Skeletal muscle tissue (tissue), 4 donors: ENCODE data around the gene C2orf69. TPM values are rescaled to one million over a fixed set of nuclear protein-coding genes. Genes with fewer than 3 reads are reported as not detected.

Experiments
- H3K27ac ChIP-seq: one replicate; pipeline ENCODE4 v1.7.0; 2013; ENCODE audit warnings: mild to moderate bottlenecking, low read depth, low read length, inconsistent platforms
- H3K27me3 ChIP-seq, 3 donors: one replicate each; pipeline ENCODE4 v1.7.0; 2013; ENCODE audit warnings: low read length in 3 of 3; ENCODE audit not compliant: control insufficient read depth in 3 of 3, insufficient read depth in 3 of 3
- H3K36me3 ChIP-seq, 3 donors: one replicate each; pipeline ENCODE4 v1.7.0; 2013; ENCODE audit warnings: low read length in 3 of 3; ENCODE audit not compliant: control insufficient read depth in 3 of 3, insufficient read depth in 3 of 3
- H3K4me1 ChIP-seq, 3 donors: one replicate each; pipeline ENCODE4 v1.7.0; 2013; ENCODE audit warnings: low read length in 3 of 3, mild to moderate bottlenecking in 3 of 3; ENCODE audit not compliant: control insufficient read depth in 3 of 3, insufficient read depth in 3 of 3
- H3K4me3 ChIP-seq, 3 donors: one replicate each; pipeline ENCODE4 v1.7.0; 2013; ENCODE audit warnings: low read length in 3 of 3
- H3K9ac ChIP-seq, 3 donors: one replicate each; pipeline ENCODE4 v1.7.0; 2013; ENCODE audit warnings: low read length in 3 of 3, mild to moderate bottlenecking in 3 of 3, moderate library complexity in 2 of 3, low read depth in 1 of 3
- H3K9me3 ChIP-seq, 3 donors: one replicate each; pipeline ENCODE4 v1.7.0; 2013; ENCODE audit warnings: low read length in 3 of 3; ENCODE audit not compliant: control insufficient read depth in 3 of 3
- total RNA-seq: library from RNA; depleted of rRNA; stranded (reverse); fragments of >200 nt; gene quantifications from one replicate; pipeline ENCODE4 v1.2.3, GENCODE V29; 2014
- donor health status: Osteomylitis.

Gene C2orf69
- total RNA-seq, 1 donor from 2014 or later: 7.3 TPM

DNA sequence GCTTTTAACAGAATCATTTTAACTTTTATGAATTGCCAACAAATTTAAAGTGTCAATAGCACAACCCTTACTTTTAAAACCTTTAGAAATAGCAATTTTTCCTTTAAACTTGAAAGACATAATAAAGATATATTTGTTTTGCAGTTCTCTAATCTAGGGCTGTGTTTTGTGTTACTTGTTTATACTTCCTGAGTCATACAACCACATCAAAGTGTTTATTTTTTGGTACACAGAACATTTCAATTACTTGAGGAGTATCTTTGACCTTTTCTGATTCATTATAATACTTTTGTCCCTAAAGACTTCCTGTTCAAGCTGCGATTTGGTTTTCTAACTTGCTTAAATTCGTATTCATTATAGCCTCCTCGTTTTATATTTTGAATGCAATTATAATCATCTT is 22.4 kb downstream of the C2orf69 start:
- H3K27ac ChIP-seq: no peak overlapping the region
- peaks cover 0 to 3% (median 0%) of the 10 kb centered on the region in 3 donors for H3K4me1 ChIP-seq
- no peak overlapping the region for H3K4me3 ChIP-seq
- H3K36me3 ChIP-seq: peaks cover 7 to 26% (median 22%) of the 10 kb centered on the region in 3 donors
- no peak overlapping the region for H3K9ac ChIP-seq
- no peaks in the 10 kb centered on the region for H3K27me3 ChIP-seq
- H3K9me3 ChIP-seq: no peaks in the 10 kb centered on the region

DNA sequence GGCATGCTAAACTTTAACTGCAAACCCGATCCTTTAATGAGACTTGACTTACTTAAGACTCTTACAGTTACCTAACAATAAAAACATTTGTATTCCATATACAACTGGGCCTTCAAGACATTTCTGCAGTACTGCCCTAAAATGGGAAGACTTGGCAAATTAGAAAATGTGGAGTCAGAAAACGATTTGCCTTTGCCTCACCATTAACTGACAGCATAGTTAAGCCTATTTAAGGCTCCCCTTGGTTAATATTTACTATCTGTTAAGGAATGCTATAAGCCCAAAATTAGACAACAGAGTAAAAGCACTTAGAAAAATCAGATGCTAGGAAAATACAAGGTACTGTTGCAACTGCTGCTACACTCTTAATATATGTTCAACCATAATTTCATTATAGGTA is 25.5 kb downstream of the C2orf69 start:
- Histone ChIP-seq H3K27ac (no peak overlapping the region), H3K4me1 (peaks cover 0 to 3% (median 0%) of the 10 kb centered on the region in 3 donors), H3K9ac (no peak overlapping the region), H3K27me3 (no peaks in the 10 kb centered on the region), H3K36me3 (peaks cover 7 to 36% (median 25%) of the 10 kb centered on the region in 3 donors), H3K9me3 (no peaks in the 10 kb centered on the region), H3K4me3 (no peak overlapping the region)

DNA sequence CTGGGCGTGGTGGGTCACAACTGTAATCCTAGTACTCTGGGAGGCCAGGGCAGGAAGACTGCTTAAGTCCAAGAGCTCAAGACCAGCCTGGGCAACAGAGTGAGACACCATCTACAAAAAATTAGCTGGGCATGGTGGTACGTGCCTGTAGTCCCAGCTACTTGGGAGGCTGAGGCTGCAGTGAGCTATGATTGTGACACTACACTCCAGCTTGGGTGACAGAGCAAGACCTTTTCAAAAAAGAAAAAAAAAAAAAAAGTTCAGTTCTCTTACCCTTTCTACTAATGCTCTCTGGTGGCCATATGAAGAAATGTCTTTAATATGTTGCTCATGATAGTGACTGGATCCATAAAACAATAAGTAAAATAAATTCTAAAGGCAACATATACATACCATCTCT is 29.3 kb downstream of the C2orf69 start:
- peaks cover 3 to 35% (median 26%) of the 10 kb centered on the region in 3 donors for H3K36me3 ChIP-seq
- H3K27me3 ChIP-seq: no peaks in the 10 kb centered on the region
- H3K27ac ChIP-seq: no peak overlapping the region
- no peaks in the 10 kb centered on the region for H3K4me1 ChIP-seq
- no peak overlapping the region for H3K4me3 ChIP-seq
- no peaks in the 10 kb centered on the region for H3K9me3 ChIP-seq
- H3K9ac ChIP-seq: no peak overlapping the region

DNA sequence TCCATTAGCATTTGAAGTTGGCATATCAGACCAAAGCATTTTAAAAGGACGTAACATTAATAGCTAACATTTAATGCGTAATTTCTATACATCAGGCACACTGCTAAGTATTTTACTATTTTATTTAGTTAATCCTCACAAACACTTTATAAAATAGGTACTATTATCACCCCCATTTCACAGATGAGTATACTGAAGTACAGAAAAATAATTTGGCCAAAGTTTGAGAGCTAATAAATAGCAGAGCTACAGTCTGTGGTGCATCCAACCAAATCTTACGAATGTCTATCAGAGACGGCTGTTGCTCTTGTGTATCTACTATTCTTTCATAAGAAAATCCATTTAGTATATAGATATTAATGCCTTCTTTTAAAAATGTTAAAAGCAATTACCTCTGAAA is 32.3 kb downstream of the C2orf69 start:
- Histone ChIP-seq H3K4me3 (no peak overlapping the region), H3K9me3 (no peaks in the 10 kb centered on the region), H3K9ac (no peak overlapping the region), H3K4me1 (no peaks in the 10 kb centered on the region), H3K27me3 (no peaks in the 10 kb centered on the region), H3K36me3 (peaks cover 6 to 30% (median 28%) of the 10 kb centered on the region in 3 donors), H3K27ac (no peak overlapping the region)

DNA sequence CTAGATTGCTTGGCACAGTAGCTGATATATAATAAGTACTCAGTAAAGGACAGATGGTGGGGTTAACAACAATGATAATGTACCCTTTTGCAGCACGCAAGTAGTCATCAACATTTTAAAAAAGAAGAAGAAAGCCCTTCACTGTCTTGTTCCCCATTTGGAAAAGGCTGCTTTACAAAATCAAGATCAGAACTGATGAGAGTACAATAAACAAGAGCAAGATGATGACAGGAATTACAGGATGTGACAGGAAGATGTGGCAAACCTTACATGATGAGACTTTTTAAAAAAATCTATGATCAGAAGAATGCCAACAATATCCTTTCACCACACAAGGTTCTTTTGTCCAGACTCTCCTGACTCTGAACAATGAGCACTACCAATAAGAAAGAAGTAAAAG is 35.1 kb downstream of the C2orf69 start:
- H3K4me1 ChIP-seq: no peaks in the 10 kb centered on the region
- H3K27ac ChIP-seq: no peak overlapping the region
- peaks cover 9 to 26% (median 25%) of the 10 kb centered on the region in 3 donors for H3K36me3 ChIP-seq
- no peak overlapping the region for H3K9ac ChIP-seq
- no peaks in the 10 kb centered on the region for H3K9me3 ChIP-seq
- H3K27me3 ChIP-seq: no peaks in the 10 kb centered on the region
- H3K4me3 ChIP-seq: no peak overlapping the region

DNA sequence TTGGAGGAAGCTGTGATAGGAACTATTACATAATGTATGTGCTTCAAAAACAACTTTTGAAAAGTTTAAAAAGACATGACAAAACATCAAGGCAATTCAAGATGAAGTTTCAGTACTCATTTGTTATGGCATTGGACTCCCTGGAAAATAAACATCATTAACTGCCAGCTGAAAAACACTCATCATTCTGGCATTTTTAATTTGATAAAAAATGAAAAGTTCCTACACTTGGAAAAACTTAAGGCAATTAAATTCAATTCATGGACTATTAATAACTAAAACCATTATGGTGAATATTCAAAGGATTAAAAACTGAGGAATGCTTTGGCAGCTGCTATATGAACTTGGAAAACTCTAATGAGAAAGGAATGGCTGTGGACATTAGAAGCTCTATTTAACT is 35.7 kb downstream of the C2orf69 start:
- peaks cover 9 to 26% (median 22%) of the 10 kb centered on the region in 3 donors for H3K36me3 ChIP-seq
- H3K27me3 ChIP-seq: no peaks in the 10 kb centered on the region
- H3K9ac ChIP-seq: peak overlapping the region in 1 of 3 donors; percentile 26
- H3K27ac ChIP-seq: no peak overlapping the region
- no peaks in the 10 kb centered on the region for H3K4me1 ChIP-seq
- H3K9me3 ChIP-seq: no peaks in the 10 kb centered on the region
- no peak overlapping the region for H3K4me3 ChIP-seq

DNA sequence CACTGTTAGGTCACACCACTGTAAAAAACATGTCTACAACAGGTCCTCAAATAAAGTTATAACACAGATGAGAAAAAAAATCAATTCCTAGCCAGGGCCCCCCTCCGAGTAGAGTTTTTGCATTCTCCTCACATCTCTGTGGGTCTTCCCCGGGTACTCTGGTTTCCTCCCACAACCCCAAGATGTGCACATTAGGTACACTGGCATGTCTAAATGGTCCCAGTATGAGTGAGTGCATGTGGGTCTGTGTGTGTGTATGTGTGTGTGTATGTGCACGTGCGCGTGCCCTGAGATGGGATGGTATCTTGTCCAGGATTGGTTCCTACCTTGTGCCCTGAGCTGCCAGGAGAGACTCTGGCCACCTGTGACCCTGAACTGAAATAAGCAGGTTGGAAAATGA is 39.3 kb downstream of the C2orf69 start:
- Histone ChIP-seq H3K36me3 (peaks cover 6 to 12% (median 9%) of the 10 kb centered on the region in 3 donors), H3K4me1 (peaks cover 8 to 11% (median 9%) of the 10 kb centered on the region in 3 donors), H3K27me3 (no peaks in the 10 kb centered on the region), H3K9ac (no peak overlapping the region), H3K27ac (no peak overlapping the region), H3K9me3 (no peaks in the 10 kb centered on the region), H3K4me3 (no peak overlapping the region)

DNA sequence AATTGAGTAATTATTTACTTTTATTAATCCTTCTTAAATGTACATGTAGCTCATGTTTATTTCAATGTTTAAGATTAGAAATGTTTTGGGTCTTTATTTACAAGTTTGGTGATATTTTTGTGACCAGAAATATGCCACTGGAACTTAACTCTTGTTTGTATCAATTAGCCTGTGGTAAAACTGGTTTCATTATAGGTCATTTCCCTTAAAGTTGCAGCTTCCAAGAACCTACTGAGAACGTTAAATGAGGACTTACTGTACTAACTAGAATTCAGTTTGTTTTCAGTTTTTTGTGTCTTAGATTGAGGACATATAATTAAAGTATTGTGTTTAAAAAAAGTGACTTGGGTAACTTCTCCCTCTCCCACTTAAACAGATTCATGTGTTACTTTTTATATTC is 39.9 kb downstream of the C2orf69 start:
- Histone ChIP-seq H3K27ac (no peak overlapping the region), H3K27me3 (no peaks in the 10 kb centered on the region), H3K4me1 (peaks cover 8 to 11% (median 11%) of the 10 kb centered on the region in 3 donors), H3K9me3 (no peaks in the 10 kb centered on the region), H3K9ac (no peak overlapping the region), H3K36me3 (peaks cover 5 to 11% (median 8%) of the 10 kb centered on the region in 3 donors), H3K4me3 (no peak overlapping the region)

DNA sequence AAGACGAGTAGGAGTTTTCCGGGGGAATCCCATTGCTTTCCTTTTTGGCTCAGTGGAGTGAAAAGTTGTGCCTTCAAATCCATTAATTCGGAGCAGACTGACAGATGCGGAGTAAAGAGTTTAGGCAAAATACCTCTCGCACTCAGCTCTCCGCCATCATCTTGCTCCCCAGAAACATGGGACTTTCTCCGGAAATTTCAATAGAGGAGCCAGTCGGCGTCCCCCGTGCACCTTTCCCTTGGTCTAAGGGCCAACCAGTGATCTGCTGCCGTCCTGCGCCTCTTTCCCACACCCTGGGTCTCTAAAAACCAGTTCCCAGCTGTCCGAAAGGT is 43.9 kb downstream of the C2orf69 start:
- H3K27me3 ChIP-seq: no peaks in the 10 kb centered on the region
- H3K9me3 ChIP-seq: no peaks in the 10 kb centered on the region
- peaks cover 6 to 20% (median 8%) of the 10 kb centered on the region in 3 donors for H3K36me3 ChIP-seq
- H3K4me1 ChIP-seq: peaks cover 26 to 34% (median 31%) of the 10 kb centered on the region in 3 donors
- peak overlapping the region; percentile 87 for H3K27ac ChIP-seq
- H3K9ac ChIP-seq: peak overlapping the region; percentile 97 to 99 (median 99)
- H3K4me3 ChIP-seq: peak overlapping the region; percentile 95 to 99 (median 96)

DNA sequence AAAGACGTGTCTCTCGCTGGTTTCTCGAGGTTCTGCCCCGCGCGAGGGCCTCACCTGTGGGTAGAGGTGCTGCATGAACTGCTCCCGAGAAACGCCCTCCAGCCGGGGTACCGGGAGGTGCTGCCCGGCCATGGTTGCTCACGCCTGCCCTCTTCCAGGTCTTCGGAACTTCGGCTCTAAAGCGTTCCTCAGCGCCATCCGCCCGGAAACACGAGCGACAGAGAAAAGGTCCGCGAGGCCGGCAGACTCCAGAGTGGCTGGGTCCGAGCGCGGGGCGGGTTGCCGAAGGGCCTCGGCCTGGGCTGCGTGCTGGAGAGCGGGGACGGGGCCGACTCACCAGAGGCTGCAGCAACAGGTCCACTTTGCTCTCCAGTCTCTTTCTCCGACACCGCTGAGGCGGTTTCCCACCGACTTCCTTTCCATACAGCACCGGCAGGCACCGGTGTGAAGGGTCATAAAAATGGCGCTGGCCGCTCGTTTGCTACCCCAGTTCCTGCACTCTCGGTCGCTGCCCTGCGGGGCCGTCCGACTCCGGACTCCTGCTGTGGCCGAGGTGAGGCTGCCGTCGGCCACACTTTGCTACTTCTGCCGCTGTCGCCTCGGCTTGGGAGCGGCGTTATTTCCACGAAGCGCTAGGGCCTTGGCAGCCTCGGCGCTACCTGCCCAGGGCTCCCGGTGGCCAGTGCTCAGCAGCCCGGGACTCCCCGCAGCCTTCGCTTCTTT is 44.4 kb downstream of the C2orf69 start, which contains the start of the genes MAIP1 and TYW5:
Gene MAIP1, plus strand, starts transcription at position 244 of the 723 bp plus-strand sequence. Its CDS starts 217 bp downstream, at position 461.
Gene TYW5, minus strand, starts transcription at position 153 of the 723 bp plus-strand sequence. Its CDS starts 21 bp downstream, at position 132.
- Histone ChIP-seq H3K4me1 (peaks cover 26 to 34% (median 31%) of the 10 kb centered on the region in 3 donors), H3K9me3 (no peaks in the 10 kb centered on the region), H3K36me3 (peaks cover 5 to 20% (median 11%) of the 10 kb centered on the region in 3 donors), H3K9ac (peak within 1 kb of the TSS; percentile 97 to 99 (median 99)), H3K27ac (peak within 1 kb of the TSS; percentile 87), H3K27me3 (no peaks in the 10 kb centered on the region), H3K4me3 (peak within 1 kb of the TSS; percentile 95 to 99 (median 96))
